NB4 (cell line): ENCODE measurements around the gene TRPC4AP.

Experiments
- POLR2A ChIP-seq: IDR thresholded peaks from 2 replicates; pipeline ENCODE4 v1.6.1; 2011; ENCODE audit warnings: mild to moderate bottlenecking; ENCODE audit not compliant: insufficient read length; ENCODE audit errors: extremely low read depth
- TF ChIP-seq, protein P1 (sequence below): IDR thresholded peaks from 2 replicates; pipeline ENCODE4 v1.6.1; 2011; ENCODE audit warnings: low read depth, low read length
- TF ChIP-seq, protein P2 (sequence below): IDR thresholded peaks from one replicate; pipeline ENCODE4 v1.5.1; 2012; ENCODE audit warnings: low read depth, low read length

DNA sequence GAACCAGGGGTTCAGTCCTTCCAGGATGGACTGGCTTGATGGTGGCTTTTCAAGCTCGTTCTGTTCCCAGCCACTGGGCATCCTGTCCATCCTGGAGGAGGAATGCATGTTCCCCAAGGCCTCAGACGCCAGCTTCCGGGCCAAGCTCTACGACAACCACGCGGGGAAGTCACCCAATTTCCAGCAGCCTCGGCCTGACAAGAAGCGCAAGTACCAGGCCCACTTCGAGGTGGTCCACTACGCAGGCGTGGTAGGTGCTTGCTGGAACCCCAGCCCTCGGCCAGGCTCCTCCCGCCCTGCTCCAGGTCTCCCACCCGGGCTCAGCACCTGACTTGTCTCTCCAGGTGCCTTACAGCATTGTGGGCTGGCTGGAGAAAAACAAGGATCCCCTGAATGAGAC lies 102.9 kb downstream of the TRPC4AP start:
- no peak for TF ChIP-seq POLR2A
- TF ChIP-seq, protein P1, sequence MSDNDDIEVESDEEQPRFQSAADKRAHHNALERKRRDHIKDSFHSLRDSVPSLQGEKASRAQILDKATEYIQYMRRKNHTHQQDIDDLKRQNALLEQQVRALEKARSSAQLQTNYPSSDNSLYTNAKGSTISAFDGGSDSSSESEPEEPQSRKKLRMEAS: no peak
- TF ChIP-seq, protein P2, sequence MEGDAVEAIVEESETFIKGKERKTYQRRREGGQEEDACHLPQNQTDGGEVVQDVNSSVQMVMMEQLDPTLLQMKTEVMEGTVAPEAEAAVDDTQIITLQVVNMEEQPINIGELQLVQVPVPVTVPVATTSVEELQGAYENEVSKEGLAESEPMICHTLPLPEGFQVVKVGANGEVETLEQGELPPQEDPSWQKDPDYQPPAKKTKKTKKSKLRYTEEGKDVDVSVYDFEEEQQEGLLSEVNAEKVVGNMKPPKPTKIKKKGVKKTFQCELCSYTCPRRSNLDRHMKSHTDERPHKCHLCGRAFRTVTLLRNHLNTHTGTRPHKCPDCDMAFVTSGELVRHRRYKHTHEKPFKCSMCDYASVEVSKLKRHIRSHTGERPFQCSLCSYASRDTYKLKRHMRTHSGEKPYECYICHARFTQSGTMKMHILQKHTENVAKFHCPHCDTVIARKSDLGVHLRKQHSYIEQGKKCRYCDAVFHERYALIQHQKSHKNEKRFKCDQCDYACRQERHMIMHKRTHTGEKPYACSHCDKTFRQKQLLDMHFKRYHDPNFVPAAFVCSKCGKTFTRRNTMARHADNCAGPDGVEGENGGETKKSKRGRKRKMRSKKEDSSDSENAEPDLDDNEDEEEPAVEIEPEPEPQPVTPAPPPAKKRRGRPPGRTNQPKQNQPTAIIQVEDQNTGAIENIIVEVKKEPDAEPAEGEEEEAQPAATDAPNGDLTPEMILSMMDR: no peak
